Heart left ventricle (tissue), 16 donors: ENCODE data around the gene SLC35F5. TPM values are rescaled to one million over a fixed set of nuclear protein-coding genes. Genes with fewer than 3 reads are reported as not detected.
A peak's percentile ranks its signal among the peaks of the same experiment; 100 is the strongest.
"Not testable (repeated sequence)": the region's sequence is repeated elsewhere in the genome, so short reads cannot be mapped to it uniquely, and the experiment has no call there.

Source experiments
- ATAC-seq, 4 donors: fragments of 200-7000 bp; cut with Tn5 transposase; one replicate each; pipeline ENCODE4 v1.9.1; 2020 to 2022; ENCODE audit warnings: moderate library complexity in 4 of 4, mild to moderate bottlenecking in 3 of 4, moderate number of reproducible peaks in 1 of 4
- DNase-seq, 5 donors: peaks; one replicate each; pipeline ENCODE4 v3.0.0-alpha.2; 2020
- H3K27ac ChIP-seq, 12 donors: fragments of 200-600 bp; sonication (generic) in 4 of 12; one replicate each; pipeline versions ENCODE4 v1.5.0 to v1.8.0; 2016 to 2022; ENCODE audit warnings: mild to moderate bottlenecking in 2 of 12
- H3K27me3 ChIP-seq, 9 donors: fragments of 200-600 bp; sonication (generic) in 2 of 9; one replicate each; pipeline versions ENCODE4 v1.5.1 to v1.8.0; 2016 to 2022; ENCODE audit warnings: mild to moderate bottlenecking in 3 of 9
- H3K36me3 ChIP-seq, 9 donors: fragments of 200-600 bp; sonication (generic) in 2 of 9; one replicate each; pipeline versions ENCODE4 v1.5.0 to v1.8.0; 2018 to 2022; ENCODE audit warnings: mild to moderate bottlenecking in 2 of 9
- H3K4me1 ChIP-seq, 12 donors: fragments of 200-600 bp; sonication (generic) in 4 of 12; one replicate each; pipeline versions ENCODE4 v1.5.0 to v1.8.0; 2016 to 2022; ENCODE audit warnings: mild to moderate bottlenecking in 3 of 12
- H3K4me3 ChIP-seq, 12 donors: fragments of 200-600 bp; sonication (generic) in 4 of 12; one replicate each; pipeline versions ENCODE4 v1.5.0 to v1.8.0; 2017 to 2022; ENCODE audit warnings: mild to moderate bottlenecking in 9 of 12, moderate library complexity in 4 of 12
- H3K9me3 ChIP-seq, 12 donors: fragments of 200-600 bp; sonication (generic) in 4 of 12; one replicate each; pipeline versions ENCODE4 v1.5.0 to v1.8.0; 2016 to 2022; ENCODE audit warnings: mild to moderate bottlenecking in 1 of 12
- CTCF ChIP-seq, 12 donors: fragments of 200-600 bp; sonication (generic) in 4 of 12; IDR thresholded peaks; one replicate each; pipeline versions ENCODE4 v1.5.0 to v1.8.0; 2018 to 2022; ENCODE audit warnings: antibody characterized with exemption in 12 of 12, mild to moderate bottlenecking in 5 of 12
- POLR2A ChIP-seq, 2 donors: fragments of 450-650 bp; IDR thresholded peaks; one replicate each; pipeline ENCODE4 v1.6.1; 2017; ENCODE audit warnings: antibody characterized with exemption in 2 of 2, mild to moderate bottlenecking in 2 of 2, moderate library complexity in 2 of 2
- WGBS, 4 donors: extraction: QIAGEN DNeasy Blood & Tissue Kit in 2 of 4; methylation state at CpG; one replicate each; pipeline versions ENCODE4 v1.1.5 to v1.1.7; 2013 to 2018; 5-methylcytosine and 5-hydroxymethylcytosine counted together
- intact Hi-C, 10 donors: fragments of 100-400 bp; cut with DNase I; formaldehyde crosslinking; loops; one replicate each; pipeline versions ENCODE4 v1.11.1 to v1.14.2; 2022
- polyA plus RNA-seq, 2 donors: library from polyadenylated mRNA; stranded (reverse); fragments of 200-250 nt; gene quantifications; one replicate each; pipeline ENCODE4 v1.2.3, GENCODE V29; 2013
- total RNA-seq, 9 donors: library from RNA; depleted of rRNA in 2 of 9; stranded (reverse); fragments of >200 nt in 2 of 9; fragmentation: NEBNext Ultra II Directional in 3 of 9; extraction: Animal tissue kit (Norgen Biotek cat#: 25700) in 3 of 9; gene quantifications; one replicate each; pipeline versions ENCODE4 v1.1.0 to v1.2.4, GENCODE V29; 2016 to 2023
- donor health status: ischemic (EF 13 %, LVEDD 7.1; RV severe dilation, severe dysfunction).
- donor health status: healthy with polysubstance abuse.
- donor health status: DM: no; HTN: yes; CAD: no.
- donor health status: DM: no; HTN: no; CAD: no.
- donor health status: ischemic (EF 25% LVEDD 6.9; RV normal size, moderate dysfunction).
- donor health status: ischemic (EF 25% LVEDD 5.7; RV mildly dilated, moderate dysfunction).
- donor health status: healthy.
- donor health status: DM: yes; HTN: yes; CAD: no.
- donor health status: ischemic (EF 35%, LVEDD 5.7; RV mildly dilated, moderate dysfunction).
- donor health status: nonischemic (EF 11% LVEDD 7.7; RV severe dilation, severe dysfunction).
- donor health status: DM: yes; HTN: yes; CAD: no.
- donor health status: PGD.
- donor health status: ischemic (EF 29% LVEDD 5.4; RV normal size, mild dysfunction).
- donor health status: nonischemic (EF 23%, LVEDD 6.1; RV moderate dilation, normal function).

SLC35F5 gene
- total and polyA plus RNA-seq, 11 donors, result 22.6 to 97.2 (median 61.9) TPM

GRCh38 chr2:113784823-113785744 is 28.6 kb upstream of the SLC35F5 start:
- TF ChIP-seq CTCF (IDR thresholded peaks at IDR 0.05) (no peak), POLR2A (IDR thresholded peaks at IDR 0.05) (no peak)
- H3K36me3 ChIP-seq, result no peaks in the 10 kb centered on the region
- H3K27me3 ChIP-seq, result no peaks in the 10 kb centered on the region
- H3K27ac ChIP-seq, result peak overlapping the region in 8 of 12 donors; percentile 12 to 81 (median 62)
- intact Hi-C loops, result no loop called here
- no peaks in the 10 kb centered on the region for H3K9me3 ChIP-seq
- DNase-seq, result peak in 1 of 5 donors; percentile 46
- ATAC-seq, result peak; percentile 72 to 93 (median 82)
- peaks cover 0 to 15% (median 0%) of the 10 kb centered on the region in 12 donors for H3K4me1 ChIP-seq
- H3K4me3 ChIP-seq, result no peak overlapping the region
- WGBS, 4 donors, result 45 to 60% (median 56%) methylated on average over 8 of the region's 8 CpGs

DNA sequence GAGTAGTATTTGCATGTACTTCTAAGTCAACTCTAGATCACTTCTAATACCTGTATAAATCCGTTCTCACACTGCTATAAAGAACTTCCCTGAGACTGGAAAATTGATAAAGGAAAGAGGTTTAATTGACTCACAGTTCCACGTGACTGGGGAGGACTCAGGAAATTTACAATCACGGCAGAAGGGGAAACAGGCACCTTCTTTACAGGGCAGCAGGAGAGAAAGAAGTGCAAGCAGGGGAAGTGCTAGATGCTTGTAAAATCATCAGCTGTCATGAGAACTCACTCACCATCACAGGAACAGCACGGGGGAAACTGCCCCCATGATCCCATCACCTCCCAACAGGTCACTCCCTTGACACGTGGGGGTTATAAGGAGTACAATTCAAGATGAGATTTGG is 24.0 kb upstream of the SLC35F5 start:
- H3K4me3 ChIP-seq, result no peak overlapping the region
- no peak for DNase-seq
- 20 to 36% (median 28%) methylated on average over 5 of the region's 5 CpGs for WGBS, 4 donors
- H3K27ac ChIP-seq, result no peak overlapping the region
- no peaks in the 10 kb centered on the region for H3K9me3 ChIP-seq
- ATAC-seq, result no peak
- TF ChIP-seq CTCF (IDR thresholded peaks at IDR 0.05), result no peak
- no peak for TF ChIP-seq POLR2A (IDR thresholded peaks at IDR 0.05)
- H3K36me3 ChIP-seq, result no peaks in the 10 kb centered on the region
- H3K4me1 ChIP-seq, result peaks cover 0 to 10% (median 0%) of the 10 kb centered on the region in 12 donors
- no peaks in the 10 kb centered on the region for H3K27me3 ChIP-seq
- intact Hi-C loops, result no loop called here

DNA sequence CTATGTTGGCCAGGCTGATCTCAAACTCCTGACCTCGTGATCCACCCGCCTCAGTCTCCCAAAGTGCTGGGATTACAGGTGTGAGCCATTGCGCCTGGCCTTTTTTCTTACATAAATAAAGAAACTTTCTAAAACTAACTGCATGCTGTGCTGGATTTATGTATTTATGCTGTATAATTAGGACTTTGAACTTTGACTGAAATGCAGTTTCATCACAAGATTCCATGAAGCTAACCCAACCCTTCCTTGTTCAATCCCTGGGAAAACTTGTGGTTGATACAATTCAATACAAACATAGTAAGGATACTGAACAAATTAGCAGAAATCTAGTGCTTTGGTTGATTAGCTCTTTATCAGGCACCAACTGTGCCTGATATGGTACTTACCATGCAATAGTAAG is 20.9 kb upstream of the SLC35F5 start:
- Histone ChIP-seq H3K36me3 (no peaks in the 10 kb centered on the region), H3K9me3 (no peaks in the 10 kb centered on the region), H3K27ac (no peak overlapping the region), H3K4me3 (no peak overlapping the region), H3K27me3 (no peaks in the 10 kb centered on the region), H3K4me1 (no peaks in the 10 kb centered on the region)
- no peak for ATAC-seq
- DNase-seq, result no peak
- WGBS, 4 donors, result 89 to 97% (median 93%) methylated on average over 3 of the region's 3 CpGs
- intact Hi-C loops, result no loop called here
- TF ChIP-seq POLR2A (IDR thresholded peaks at IDR 0.05), result no peak
- no peak for TF ChIP-seq CTCF (IDR thresholded peaks at IDR 0.05)

- DNase-seq (no peak), ATAC-seq (no peak)
- H3K9me3 ChIP-seq, result no peaks in the 10 kb centered on the region
- H3K27me3 ChIP-seq, result no peaks in the 10 kb centered on the region
- WGBS, 4 donors, result 60 to 81% (median 67%) methylated on average over 4 of the region's 4 CpGs
- no peak overlapping the region for H3K27ac ChIP-seq
- no peaks in the 10 kb centered on the region for H3K36me3 ChIP-seq
- TF ChIP-seq POLR2A (IDR thresholded peaks at IDR 0.05), result no peak
- no peak for TF ChIP-seq CTCF (IDR thresholded peaks at IDR 0.05)
- intact Hi-C loops, result no loop called here
- H3K4me1 ChIP-seq, result no peaks in the 10 kb centered on the region
- H3K4me3 ChIP-seq, result no peak overlapping the region
Observed at GRCh38 chr2:113776949-113777348, 20.5 kb upstream of the SLC35F5 start.

DNA sequence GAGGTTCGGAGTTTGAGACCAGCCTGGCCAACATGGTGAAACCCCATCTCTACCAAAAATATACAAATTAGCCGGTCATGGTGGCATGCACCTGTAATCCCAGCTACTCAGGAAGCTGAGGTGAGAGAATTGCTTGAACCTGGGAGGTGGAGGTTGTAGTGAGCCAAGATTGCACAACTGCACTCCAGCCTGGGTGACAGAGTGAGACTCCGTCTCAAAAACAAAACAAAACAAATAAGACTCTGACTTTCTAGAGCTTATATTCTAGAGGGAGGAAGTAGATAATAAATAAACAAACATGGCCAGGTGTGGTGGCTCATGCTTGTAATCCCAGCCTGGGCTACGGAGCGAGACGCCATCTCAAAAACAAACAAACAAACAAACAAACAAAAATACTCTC is 18.2 kb upstream of the SLC35F5 start:
- H3K36me3 ChIP-seq, H3K4me1 ChIP-seq, H3K27ac ChIP-seq, H3K4me3 ChIP-seq, H3K27me3 ChIP-seq, DNase-seq, H3K9me3 ChIP-seq, intact Hi-C loops, ATAC-seq: not testable (repeated sequence)
- 84 to 88% (median 87%) methylated on average over 6 of the region's 6 CpGs for WGBS, 4 donors
